HG03175 (cell line): ENCODE measurements around the gene VPS13D.
"Not testable (repeated sequence)": the region's sequence is repeated elsewhere in the genome, so short reads cannot be mapped to it uniquely, and the experiment has no call there.

ENCODE experiments used
- ATAC-seq: cut with Tn5 transposase; IDR thresholded peaks from one replicate; pipeline ENCODE4 v1.9.1; 2021; ENCODE audit warnings: mild to moderate bottlenecking, moderate library complexity; ENCODE audit not compliant: unreplicated experiment

The VPS13D gene

DNA sequence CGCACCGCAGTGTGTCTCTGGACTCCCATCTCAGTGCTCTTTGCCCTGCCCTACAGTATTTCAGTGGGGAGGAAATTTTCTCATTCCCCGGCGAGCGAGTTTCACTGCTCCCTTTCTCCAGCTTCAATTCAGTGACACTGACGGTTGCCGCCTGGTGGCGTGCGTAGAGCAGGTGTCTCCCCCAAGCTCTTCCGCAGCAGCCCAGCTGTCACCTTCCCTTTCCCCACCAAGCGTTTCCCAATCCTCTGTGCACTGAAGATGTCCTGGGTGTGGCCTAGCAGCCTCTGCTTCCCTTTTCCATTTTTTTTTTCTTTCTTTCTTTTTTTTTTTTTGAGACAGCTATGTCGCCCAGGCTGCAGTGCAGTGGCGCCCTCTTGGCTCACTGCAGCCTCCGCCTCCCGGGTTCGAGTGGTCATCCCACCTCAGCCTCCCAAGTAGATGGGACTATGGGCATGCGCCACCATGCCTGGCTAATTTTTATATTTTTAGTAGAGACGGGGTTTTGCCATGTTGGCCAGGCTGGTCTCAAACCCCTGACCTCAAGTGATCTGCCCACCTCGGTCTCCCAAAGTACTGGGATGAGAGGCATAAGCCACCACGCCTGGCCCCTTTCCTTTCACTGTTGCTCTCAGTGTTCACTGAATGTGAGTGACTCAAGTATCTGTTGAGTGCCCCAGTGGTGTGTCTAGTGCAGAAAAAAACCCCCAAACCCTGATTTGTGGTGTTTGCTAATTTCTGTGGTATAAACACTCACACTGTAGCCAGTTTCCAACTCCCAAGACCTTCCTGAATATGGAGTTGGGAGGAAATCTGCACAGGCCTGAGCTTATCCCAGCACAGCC lies 33.0 kb upstream of the VPS13D start:
- ATAC-seq = no peak

GRCh38 chr1:12197483-12197880 lies 32.3 kb upstream of the VPS13D start:
- ATAC-seq = no peak

GRCh38 chr1:12200208-12200607 lies 29.6 kb upstream of the VPS13D start:
- ATAC-seq = no peak

DNA sequence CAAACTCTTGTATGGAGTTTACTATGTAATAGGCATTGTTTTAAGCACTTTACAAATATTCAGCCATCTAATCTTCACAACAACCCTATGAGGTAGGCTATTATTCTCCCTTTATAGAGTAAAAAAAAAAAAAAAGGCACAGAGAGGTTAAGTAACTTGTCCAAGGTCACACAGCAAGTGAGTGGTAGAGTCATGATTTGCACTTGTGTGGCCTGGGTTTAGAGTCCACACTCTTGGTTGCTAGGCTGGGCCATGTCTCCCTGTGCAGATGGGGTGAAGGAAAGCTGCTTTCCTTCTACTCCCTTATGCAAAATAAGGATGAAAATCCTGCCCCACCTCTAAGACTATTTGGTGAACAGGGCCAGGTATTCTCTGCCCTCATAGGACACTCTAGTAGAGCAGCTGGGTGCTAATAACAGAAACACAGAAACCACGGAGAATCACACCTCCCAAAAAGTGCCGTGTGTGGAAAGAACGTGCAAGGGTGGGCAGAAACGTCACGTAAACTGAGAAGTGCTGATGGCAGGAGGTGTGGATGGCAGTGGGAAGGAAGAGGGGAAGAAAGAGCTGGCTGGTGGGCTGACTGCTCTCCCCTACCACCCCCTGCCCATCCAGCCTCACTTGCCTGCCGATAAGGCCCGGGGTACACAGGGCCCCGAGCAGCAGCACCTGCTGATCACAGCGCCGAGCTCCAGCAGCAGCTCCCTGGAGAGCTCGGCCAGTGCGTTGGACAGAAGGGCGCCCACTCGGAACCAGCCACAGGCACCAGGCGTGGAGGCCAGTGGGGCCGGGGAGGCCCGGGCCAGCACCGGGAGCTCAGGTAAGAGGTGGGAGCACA lies 28.3 kb upstream of the VPS13D start:
- peak; percentile 43 for ATAC-seq

DNA sequence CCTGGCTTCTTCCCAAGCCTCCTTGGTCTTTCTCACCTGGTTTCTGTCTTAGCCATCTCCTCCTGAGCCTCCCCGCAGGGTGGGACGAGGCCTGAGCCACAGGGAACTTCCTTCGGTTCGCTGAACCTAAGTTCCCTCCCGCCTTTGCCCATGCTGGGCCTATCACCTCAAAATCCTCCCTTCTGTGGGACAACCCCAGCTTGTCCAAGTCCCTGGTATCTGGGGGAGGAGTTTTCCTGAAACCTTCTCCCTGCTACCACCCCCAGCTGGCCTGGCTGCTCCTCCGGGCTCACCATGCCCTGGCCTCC lies 27.7 kb upstream of the VPS13D start:
- no peak for ATAC-seq

- no peak for ATAC-seq
These were observed 27.3 kb upstream of the VPS13D start for GRCh38 chr1:12202577-12202976.

GRCh38 chr1:12203216-12204007 lies 26.4 kb upstream of the VPS13D start:
- no peak for ATAC-seq

DNA sequence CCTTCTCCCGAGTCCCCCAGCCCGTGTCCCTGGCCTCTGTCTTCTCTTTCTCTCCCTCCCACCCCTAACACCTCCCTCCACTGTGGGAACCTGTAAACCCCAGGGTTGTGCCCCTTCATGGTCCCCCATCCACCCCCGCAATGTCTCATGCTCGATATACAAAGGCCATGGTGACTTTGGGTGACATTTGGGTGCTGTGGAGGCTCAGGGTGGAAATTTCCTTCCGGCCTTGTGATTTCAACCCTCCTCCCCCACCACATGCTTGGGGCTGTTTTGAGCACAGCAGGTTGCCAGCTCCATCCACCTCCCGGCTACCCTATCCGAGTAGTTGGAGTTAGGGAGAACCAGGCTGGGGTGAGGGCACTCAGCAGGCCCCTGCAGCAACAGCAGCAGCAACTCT lies 25.7 kb upstream of the VPS13D start:
- ATAC-seq = peak; percentile 39

DNA sequence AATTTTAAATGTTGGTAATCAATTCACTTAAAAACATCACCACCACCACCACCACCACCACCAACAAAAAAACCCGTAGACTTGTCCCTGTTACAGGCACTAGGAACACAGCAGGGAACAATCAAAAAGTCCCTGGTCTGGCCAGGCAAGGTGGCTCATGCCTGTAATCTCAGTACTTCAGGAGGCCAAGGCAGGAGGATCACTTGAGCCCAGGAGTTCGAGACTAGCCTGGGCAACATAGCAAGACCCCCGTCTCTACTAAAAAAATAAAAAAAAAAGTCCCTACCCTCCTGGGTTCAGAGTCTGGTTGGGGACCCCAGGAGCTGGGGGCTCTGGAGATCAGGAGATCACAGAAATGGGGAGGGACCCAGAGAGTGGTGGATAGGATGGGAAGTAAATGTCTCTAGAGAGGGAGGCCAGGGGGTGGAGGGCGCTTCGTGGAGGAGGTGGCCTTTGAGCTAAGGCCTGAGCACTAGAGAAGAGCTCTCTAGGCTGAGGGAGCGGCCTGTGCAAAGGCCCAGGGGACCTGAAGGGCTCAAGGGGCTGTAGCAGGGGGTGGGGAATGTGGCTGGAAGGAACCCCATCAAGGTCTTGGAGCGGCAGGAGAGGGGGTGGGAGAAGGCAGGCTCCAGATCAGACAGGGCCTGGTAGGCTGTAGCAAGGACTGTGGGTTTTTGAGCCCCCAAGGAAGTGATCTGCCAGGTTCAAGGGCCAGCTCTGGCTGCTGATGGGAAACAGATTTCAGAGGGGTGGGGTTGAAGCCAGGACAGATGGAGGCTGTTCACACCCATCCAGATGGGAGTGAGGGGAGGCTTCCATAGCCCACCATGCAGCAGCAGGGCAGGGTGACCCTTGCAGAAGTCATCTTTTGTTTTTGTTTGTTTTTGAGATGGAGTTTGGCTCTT lies 24.8 kb upstream of the VPS13D start:
- no peak for ATAC-seq

GRCh38 chr1:12206238-12206637 lies 23.6 kb upstream of the VPS13D start:
- no peak for ATAC-seq

GRCh38 chr1:12206792-12207424 lies 22.9 kb upstream of the VPS13D start:
- ATAC-seq = no peak

- no peak for ATAC-seq
These were observed 21.6 kb upstream of the VPS13D start for GRCh38 chr1:12208271-12208670.

- ATAC-seq = no peak
These were observed 20.9 kb upstream of the VPS13D start for GRCh38 chr1:12208764-12209494.

DNA sequence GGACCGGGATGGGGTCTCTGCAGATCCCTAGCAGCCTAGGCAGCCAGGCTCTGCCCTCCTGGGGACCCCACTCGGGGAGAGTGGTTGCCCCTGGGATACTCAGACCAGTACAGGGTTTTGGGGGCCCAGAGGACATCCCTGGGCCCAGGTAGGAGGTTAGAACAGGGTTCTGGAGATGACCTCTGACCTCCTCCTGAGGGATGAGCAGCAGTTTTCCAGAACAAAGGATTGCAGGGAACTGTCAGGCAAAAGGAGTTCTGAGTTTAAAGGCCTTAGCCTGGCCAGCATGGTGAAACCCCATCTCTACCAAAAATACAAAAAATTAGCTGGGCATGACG lies 20.4 kb upstream of the VPS13D start:
- no peak for ATAC-seq

GRCh38 chr1:12215118-12215961 lies 14.5 kb upstream of the VPS13D start:
- no peak for ATAC-seq

- no peak for ATAC-seq
These were observed 10.0 kb upstream of the VPS13D start for GRCh38 chr1:12219800-12220199.

DNA sequence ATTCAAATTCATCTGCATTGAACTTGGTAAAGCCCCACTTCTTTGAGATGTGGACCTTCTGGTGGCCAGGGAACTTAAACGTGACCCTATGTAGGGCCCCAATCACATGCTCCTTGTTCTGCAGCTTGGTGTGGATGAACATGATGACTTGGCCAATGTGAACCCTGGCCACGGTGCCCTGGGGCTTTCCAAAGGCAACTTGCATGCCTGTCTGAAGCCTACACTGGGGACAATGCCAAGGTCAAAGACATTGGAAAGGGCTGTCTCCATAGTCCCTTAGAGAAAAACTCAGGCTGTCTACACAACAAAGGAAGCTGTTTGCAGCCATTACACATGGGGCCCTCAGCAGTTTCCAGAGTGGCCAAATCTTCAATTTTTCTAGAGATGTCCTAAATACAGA lies 8.9 kb upstream of the VPS13D start:
- no peak for ATAC-seq

GRCh38 chr1:12222700-12223099 lies 7.1 kb upstream of the VPS13D start:
- not testable (repeated sequence) for ATAC-seq

DNA sequence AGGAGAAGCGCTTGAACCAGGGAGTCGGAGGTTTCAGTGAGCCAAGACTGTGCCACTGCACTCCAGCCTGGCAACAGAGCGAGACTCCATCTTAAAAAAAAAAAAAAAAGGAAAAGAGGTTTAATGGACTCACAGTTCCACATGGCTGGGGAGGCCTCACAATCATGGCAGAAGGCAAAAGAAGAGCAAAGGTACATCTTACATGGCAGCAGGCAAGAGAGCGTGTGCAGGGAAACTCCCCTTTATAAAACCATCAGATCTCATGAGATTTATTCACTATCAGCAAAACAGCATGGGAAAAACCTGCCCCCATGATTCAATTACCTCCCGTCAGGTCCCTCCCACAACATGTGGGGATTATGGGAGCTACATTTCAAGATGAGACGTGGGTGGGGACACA lies 5.7 kb upstream of the VPS13D start:
- ATAC-seq = not testable (repeated sequence)
